GM12864 (cell line): ENCODE measurements around the gene SULT4A1.

Experiments
- DNase-seq: peaks from one replicate; pipeline ENCODE4 v3.0.0-alpha.2; 2011; ENCODE audit warnings: low read depth
- H3K4me3 ChIP-seq: 2 replicates; pipeline ENCODE4 v1.5.1; 2011; ENCODE audit warnings: mild to moderate bottlenecking, low read depth, low read length, control low read depth
- CTCF ChIP-seq: IDR thresholded peaks from 2 replicates; pipeline ENCODE4 v1.5.1; 2011; ENCODE audit warnings: low read depth, mild to moderate bottlenecking, moderate library complexity, low read length, control low read depth, inconsistent platforms; ENCODE audit errors: missing control alignments

The SULT4A1 gene

GRCh38 chr22:43823911-43824665 lies 38.2 kb downstream of the SULT4A1 start:
- DNase-seq = no peak
- no peak overlapping the region for H3K4me3 ChIP-seq

GRCh38 chr22:43823353-43823908 lies 38.9 kb downstream of the SULT4A1 start:
- DNase-seq = no peak
- TF ChIP-seq CTCF = no peak

More at GRCh38 chr22:43823911-43824665, 38.2 kb downstream of the SULT4A1 start:
- TF ChIP-seq CTCF = no peak

GRCh38 chr22:43821606-43822425 lies 40.5 kb downstream of the SULT4A1 start:
- no peak for TF ChIP-seq CTCF
- H3K4me3 ChIP-seq = no peak overlapping the region
- no peak for DNase-seq

More at GRCh38 chr22:43823353-43823908, 38.9 kb downstream of the SULT4A1 start:
- no peak overlapping the region for H3K4me3 ChIP-seq

GRCh38 chr22:43820651-43821305 lies 41.5 kb downstream of the SULT4A1 start:
- TF ChIP-seq CTCF = no peak
- DNase-seq = no peak
- no peak overlapping the region for H3K4me3 ChIP-seq

- no peak overlapping the region for H3K4me3 ChIP-seq
- TF ChIP-seq CTCF = no peak
- no peak for DNase-seq
Measured at GRCh38 chr22:43819931-43820640, 42.2 kb downstream of the SULT4A1 start.

- DNase-seq = no peak
- H3K4me3 ChIP-seq = no peak overlapping the region
- no peak for TF ChIP-seq CTCF
Measured at GRCh38 chr22:43819421-43819921, 42.8 kb downstream of the SULT4A1 start.
